HG03175 (cell line): Measurements from ENCODE around the gene HYAL1.

Experiments used
- ATAC-seq: cut with Tn5 transposase; IDR thresholded peaks from one replicate; pipeline ENCODE4 v1.9.1; 2021; ENCODE audit warnings: mild to moderate bottlenecking, moderate library complexity; ENCODE audit not compliant: unreplicated experiment

The HYAL1 gene, protein sequence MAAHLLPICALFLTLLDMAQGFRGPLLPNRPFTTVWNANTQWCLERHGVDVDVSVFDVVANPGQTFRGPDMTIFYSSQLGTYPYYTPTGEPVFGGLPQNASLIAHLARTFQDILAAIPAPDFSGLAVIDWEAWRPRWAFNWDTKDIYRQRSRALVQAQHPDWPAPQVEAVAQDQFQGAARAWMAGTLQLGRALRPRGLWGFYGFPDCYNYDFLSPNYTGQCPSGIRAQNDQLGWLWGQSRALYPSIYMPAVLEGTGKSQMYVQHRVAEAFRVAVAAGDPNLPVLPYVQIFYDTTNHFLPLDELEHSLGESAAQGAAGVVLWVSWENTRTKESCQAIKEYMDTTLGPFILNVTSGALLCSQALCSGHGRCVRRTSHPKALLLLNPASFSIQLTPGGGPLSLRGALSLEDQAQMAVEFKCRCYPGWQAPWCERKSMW

DNA sequence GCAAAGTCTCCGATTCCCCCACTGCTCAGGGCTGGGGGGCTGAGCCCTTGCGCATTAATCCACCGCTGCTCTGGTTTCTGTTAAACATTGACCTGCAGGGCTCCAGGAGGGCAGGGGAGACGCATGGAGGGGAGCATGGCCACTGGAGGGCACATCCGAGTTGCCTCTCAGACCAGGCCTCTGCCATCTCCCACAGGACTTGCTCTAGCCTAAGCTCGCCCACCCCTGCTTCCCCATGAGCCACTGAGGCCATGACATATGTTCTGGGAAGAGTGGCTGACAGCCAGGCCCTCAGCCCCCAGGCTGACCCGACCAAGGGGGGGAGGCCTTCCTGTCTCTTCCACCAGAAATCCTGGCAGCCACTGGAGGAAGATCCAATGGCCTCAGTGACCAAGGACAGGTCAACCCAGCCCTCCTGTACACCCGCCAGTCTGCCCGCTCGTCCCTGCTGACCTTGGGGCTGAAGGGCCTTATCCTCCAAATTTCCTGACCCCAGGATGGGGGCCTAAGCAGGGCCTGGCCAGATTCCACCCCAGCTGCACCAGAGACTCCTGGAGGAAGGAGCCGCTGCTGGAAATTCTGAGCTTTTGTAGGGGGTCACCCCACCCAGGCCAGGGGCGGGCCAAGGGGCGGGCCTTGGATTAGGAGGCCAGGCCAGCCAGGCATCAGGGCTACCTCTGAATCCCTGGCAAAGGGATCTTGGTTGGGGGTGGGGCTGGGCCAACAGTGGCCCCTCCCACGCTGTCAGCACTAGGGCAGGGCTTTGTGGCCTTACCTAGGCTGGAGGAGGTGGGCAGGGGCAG lies at the start of gene HYAL1:
Gene HYAL1, minus strand, starts transcription at position 562 of the 803 bp plus-strand sequence. CDS start 618 bp downstream, outside the sequence.
- no peak for ATAC-seq

DNA sequence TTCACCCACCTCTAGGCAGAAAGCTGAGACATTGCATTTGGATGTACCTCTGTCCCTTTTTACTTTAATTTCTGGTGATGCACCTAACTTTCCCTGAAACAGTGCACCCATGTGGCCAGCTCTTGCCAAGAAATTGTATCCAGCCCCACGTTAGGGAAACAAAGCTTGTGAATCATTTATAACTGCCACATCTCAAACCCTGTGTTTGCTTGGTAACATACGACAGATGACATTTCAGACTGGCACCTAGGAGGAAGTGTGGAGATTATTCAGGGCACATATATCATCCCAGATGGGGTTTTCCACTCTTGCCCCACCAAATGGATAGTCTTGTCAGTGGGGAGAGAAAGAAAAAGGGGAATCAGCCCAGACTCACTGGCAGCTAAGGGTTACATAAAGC lies 49.4 kb upstream of the HYAL1 start:
- no peak for ATAC-seq

DNA sequence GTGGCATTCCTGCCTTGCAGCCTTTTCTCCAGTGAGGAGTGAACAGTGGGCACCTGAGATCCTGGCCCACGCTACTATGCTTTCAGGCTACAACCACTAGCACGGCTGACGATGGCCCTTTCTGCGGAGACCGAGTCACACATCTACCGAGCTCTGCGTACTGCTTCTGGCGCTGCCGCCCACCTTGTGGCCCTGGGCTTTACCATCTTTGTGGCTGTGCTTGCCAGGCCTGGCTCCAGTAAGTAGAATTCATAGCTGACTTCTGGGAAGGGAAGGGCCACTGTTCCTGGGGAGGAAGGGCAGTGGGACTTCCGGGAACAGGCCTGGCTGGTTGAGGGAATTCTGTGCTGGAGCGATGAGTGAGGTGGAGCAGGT lies 47.9 kb upstream of the HYAL1 start:
- ATAC-seq, result no peak

DNA sequence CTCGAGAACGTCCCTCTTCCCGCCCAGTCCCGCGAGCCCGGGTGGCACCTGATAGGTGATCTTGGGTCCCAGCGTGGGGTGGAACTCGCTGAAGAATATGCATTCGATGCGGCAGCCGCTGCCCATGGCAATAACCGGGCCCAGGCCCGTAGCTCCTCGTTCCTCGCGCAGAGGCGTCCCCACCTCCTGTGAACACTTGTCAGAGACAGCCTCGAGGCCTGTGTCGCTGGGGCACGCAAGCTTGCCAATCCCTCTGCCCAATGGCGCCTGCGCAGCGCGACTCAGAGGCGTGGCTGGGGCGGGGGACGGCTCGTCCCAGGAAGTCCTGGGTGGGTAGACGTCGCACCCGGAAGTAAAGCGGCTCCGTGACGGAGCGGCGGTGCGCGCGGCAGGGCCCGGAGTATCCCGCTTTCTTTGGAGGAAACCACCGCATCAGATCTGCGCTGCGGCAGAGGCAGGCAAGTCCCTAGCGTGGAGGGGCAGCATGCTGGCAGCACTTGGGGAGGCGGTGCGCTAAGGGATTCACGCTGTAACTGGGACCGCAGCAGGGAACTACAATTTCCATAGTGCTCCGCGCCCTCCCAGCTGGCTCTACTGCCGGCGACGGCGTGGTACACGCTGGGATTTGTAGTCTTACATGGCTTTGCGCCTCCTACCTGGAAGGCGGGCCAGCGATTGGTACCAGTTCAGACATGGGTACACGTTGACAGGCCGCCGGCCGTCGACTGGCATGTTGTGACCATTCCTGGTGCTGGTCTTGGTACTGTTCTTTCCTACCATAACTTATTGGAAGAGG lies 47.4 kb upstream of the HYAL1 start, which contains the start of the genes CYB561D2 and NPRL2:
Gene CYB561D2, plus strand, starts transcription at position 336 of the 796 bp plus-strand sequence. CDS start 572 bp downstream, outside the sequence.
Gene NPRL2, minus strand, starts transcription at position 249 of the 796 bp plus-strand sequence. Its CDS starts 123 bp downstream, at position 126.
- peak; percentile 85 for ATAC-seq

DNA sequence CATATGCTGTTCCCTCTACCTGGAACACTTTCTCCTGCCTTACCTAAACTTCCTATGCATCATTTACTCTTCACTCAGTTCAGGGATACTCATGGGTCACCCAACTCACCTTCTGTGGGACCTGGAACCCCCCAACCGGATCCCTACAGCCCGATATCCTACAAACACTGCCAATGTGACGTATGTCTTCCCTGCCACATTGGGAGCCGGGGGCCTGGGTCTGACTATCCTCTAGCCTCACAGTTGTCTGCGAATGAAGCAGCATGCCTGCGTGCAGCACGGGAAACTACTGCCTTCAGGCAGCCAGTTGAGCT lies 46.8 kb upstream of the HYAL1 start:
- no peak for ATAC-seq

DNA sequence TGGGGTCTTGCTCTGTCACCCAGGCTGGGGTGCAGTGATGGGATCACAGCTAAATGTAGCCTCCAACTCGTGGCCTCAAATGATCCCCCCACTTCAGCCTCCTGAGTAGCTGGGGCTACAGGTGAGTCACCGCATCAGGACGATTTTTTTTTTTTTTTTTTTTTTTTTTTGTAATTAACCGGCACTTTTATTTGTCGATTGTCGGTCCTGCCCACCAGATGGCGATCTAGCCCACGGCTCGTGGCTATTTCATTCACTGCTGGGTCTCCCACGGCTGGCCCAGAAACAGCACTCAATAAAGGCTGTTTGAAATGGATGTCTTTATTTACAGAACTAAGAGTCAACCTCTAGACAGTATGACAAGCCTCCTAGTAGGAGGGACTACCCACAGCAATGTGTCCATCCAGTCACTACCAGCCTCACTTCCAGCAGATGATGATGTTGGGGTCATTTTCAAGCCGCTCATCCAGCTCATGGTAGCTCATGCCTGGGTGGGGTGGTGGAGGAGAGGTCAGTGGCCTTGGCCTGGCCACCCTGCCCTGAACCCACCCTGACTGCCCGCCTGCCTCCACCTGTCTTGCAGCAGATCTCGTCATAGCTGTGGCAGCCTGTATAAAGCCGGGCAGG lies 43.9 kb upstream of the HYAL1 start:
- no peak for ATAC-seq

DNA sequence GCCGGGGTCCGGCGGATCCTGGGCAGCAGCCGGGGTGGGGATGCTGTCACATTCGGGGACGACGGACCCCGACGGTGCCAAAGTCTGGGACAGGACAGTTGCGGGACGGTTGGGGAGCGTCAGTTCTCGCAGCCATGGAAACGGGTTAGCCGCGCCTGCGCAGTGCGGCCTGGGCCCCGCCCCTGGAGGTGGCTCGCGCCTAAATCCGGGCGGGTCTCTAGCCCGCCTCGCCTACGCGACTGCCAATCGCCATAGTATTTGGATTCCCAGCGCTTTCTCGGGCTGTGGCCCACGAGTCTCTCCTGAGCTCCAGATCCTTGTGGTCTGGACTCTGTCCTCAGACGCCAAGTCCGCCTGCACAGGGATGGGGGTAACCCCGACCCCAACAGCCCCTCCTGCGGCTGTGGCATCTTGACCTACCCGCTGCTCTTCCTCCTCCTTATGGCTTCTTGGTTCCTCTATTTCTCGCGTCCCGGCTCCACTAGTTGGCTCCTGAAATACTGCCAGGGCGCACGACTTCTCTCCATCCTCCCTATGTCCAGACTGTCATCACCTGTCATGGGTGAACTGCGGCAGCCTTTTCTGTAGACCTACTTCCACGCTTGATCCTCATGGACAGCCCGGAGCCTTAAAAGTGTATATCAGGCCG lies 42.3 kb upstream of the HYAL1 start, which contains the start of gene ZMYND10:
Gene ZMYND10, minus strand, starts transcription at position 147 of the 649 bp plus-strand sequence. CDS start 153 bp downstream, outside the sequence.
- peak; percentile 30 for ATAC-seq

DNA sequence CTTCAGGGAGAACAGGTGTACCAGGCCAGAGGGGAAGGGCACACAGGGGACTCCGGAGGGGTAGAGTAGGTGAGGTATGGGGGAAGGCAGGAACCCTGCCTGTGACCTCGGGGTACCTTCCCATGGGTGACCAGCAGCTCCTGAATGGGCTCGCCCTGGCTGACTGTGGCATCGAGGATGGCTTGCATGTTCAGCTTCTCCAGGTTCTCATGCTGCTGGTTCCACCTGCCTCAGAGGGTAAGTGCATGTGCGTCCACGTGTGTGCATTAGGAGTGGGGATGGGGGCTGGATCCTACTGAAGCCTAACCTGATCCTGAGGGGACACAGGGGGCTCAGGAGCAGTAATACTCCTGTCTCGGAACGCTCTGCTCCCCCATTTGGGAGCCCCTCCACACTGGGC lies 41.6 kb upstream of the HYAL1 start:
- no peak for ATAC-seq

DNA sequence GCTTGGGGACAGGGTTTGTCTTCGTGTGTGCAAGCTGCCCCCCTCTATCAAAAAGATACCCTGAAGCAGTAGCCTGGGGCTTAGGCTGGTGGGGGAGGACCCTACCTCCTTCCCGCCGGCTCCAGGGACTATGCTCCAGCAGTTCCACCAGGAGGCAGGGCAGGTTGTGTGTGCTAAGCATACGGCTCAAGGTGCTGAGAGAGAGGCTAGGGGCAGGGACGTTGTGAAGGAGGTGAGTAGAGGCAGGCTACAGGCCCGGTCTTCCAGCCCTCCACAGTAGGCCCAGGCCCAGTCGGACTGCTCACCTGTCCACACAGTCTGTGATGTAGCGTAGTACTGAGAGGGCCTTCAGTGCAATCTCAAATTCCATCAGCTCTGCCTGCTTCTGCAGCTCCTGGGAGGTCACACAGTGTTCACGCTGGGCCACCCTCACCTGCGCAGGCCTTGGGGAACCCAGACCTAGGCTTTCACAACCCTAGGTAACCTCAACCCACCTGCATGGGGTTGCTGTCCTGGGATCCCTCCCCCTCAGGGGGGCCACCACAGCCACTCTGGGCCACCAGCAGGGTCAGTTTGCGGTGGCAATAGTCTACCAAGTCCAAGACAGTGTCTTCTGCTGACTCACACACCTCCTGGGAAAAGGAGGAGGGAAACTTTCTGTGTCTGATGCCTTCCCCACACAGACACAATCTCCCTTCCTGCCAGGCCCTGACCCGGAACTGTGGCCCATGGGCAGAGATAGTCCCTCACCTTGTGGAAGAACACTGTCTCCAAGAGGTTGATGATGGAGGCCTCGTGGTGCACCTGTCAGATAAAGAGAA lies 39.6 kb upstream of the HYAL1 start:
- no peak for ATAC-seq

DNA sequence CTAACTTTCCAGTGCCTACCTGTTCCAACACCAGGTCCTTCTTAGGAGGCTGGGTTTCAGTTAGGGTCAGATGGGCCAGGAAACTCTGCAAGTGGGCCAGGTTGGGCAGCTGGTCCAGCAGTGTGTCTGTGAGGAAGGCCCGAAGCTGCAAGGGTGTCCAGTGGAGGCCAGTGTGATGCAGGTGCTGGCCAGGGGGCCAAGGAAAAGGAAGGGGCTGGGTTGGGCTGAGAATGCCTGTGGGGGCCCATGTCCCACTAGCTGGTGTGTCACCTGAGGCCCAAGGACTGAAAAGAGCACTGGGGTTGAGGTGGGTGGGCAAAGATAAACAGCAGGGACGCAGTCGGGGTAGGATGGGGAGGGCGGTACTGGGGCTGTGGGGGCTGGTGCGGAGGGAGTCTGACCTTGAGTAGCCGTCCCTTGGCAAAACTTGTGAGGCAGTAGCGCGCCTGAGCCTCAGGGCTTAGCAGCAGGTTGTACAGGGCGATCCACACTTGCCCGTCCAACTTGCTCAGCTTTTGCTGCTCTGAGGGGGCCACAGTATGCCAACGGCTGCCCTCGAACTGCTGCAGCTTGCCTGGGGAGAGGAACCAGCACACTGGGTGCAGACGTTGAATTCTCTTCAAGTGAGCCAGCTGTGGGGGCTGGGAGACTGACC lies 38.7 kb upstream of the HYAL1 start:
- no peak for ATAC-seq

DNA sequence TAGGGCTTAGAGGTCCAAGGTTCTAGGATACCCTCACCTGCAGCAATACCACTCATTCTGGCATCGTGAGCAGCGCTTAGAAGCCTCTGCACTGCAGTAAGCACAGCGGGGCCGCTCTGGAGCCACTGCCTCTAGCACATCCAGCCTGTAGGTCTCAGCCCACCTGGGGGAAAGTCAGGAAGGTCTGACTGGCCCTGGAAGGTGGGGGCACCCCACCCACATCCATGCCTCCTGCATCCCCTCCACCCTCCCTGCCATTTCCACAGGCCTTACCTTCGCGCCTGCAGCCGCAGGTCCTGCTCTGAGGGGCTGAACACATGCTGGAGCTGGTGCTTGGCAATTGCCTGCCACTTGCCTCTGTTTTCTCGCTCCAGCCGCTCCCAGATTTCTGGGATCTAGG lies 38.2 kb upstream of the HYAL1 start:
- no peak for ATAC-seq

DNA sequence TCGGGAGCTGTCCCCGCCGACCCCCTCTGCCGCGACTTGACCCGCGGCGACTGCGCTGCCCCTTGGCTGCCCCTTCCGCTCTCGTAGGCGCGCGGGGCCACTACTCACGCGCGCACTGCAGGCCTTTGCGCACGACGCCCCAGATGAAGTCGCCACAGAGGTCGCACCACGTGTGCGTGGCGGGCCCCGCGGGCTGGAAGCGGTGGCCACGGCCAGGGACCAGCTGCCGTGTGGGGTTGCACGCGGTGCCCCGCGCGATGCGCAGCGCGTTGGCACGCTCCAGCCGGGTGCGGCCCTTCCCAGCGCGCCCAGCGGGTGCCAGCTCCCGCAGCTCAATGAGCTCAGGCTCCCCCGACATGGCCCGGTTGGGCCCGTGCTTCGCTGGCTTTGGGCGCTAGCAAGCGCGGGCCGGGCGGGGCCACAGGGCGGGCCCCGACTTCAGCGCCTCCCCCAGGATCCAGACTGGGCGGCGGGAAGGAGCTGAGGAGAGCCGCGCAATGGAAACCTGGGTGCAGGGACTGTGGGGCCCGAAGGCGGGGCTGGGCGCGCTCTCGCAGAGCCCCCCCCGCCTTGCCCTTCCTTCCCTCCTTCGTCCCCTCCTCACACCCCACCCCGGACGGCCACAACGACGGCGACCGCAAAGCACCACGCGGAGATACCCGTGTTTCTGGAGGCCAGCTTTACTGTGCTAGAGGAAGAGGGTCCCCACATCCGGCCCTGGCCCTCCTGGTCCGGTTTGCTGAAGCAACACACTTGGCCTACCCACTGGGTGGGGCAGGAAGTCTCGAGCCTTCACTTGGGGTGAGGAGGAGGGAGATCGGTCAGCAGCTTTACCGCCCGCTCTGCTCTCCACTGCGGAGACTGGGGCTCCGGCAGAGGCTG lies 37.3 kb upstream of the HYAL1 start, which contains the start of gene RASSF1:
Gene RASSF1, minus strand, starts transcription at position 389 of the 882 bp plus-strand sequence. Its CDS starts 31 bp downstream, at position 358.
- ATAC-seq, result peak; percentile 23

DNA sequence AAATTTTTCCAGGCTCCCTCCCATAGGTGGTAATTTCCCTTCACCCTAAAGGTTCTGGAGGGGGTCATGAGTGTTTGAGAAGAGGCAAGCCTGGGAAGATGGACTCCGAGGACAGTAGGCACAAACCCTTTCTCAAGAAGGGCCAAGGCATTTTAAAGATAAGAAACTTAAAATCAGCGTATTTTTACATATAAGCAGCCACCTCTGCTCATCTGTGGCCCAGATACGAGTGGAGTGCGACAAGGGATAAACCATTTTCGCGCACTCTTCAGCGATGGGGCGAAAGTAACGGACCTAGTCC lies 36.7 kb upstream of the HYAL1 start:
- ATAC-seq, result no peak

DNA sequence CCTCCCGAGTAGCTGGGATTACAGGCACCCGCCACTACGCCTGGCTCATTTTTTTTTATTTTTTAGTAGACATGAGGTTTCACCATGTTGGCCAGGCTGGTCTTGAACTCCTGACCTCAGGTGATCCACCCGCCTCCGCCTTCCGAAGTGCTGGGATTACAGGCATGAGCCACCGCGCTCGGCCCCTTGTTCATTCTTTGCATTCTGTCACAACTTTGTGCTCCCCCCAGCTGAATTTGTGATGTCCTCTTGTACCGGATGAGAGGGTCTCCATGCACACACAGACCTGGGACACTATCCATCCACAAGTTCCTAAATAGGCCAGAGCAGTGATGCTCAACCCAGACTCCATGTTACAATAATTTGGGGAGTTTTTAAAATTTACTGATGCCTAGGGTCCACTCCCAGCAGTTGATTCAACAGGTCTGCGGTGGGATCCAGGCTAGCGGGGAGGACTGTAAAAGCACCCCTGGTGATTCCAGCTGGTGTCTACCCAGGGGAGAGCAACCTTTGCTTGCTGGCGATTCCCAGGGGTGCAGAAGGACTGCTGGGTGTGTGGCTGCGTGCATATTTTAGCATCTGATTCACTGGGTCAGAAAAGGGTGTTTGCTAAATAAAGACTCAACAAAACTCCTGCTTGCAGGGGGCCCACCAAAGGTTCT lies 36.2 kb upstream of the HYAL1 start:
- ATAC-seq, result no peak

DNA sequence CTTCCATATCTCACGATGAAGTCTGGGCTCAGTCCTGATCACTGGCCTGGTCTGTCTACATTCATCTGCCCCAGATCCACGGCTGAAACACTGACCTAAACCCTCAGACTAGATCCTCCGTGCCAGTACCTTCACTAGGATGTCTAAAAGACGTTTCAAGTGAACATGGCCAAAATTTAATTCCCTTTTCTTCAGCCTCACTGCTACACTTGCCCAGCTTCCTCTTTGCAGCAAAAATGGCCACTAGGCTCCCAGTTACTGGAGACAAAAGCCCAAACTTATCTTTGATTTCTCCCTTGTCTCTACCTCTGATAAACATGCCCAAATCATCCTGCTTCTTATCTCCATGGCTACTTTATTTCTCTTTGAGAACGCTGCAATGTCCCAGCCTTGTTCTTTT lies 35.6 kb upstream of the HYAL1 start:
- ATAC-seq, result no peak

DNA sequence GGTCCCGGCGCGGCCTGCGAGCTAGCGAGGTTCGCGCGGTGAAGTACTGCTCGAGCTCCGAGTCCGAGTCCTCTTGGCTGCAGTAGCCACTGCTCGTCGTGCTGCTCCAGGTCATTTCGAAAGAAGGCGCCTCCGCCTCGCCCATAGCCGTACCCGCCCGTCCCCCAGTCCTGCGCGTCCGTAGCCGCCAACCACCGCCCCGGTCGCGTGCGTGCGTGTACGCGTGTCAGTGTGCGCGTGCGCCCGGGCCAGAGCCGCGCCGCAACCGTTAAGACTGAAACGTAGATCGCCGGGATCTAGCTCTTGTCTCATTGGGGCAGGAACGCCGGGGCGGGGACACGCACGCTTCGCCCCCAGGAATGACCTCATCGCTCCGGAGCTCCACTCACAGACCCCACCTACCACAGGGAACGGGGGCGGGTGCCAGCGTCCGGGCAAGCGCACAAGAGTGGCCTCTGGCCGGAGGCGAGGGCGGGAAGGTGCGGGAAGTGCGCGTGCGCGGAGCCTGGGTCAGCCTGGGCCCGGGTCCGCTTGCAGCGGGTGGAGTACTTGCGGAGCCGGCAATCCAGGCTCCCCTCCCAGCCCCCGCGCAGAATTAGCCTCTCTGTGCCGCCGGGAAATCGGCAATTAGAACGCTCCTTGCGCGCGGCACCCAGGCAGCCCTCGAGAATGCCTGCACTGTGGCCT lies 33.9 kb upstream of the HYAL1 start:
- peak; percentile 72 for ATAC-seq
